ENCODE measurements around the gene RASSF4.

DNA sequence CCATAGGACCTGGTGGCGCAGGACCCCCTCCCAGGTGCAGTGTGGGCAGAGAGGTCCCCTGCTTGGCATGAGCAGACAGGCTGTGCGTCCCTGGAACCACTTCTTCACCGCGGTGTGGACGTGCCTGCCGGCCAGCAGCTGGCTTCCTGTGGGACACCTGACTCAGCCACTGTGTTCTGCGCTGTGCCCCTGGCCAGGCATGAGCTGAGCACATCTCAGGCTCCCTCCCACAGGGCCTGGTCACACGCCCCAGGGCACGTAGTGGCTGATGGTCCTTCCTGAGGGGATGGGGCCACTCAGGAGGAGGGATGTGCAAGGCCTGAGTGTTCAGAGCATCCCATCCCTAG is 22.5 kb downstream of the RASSF4 start:
- TF ChIP-seq EZH2phosphoT487 (IDR thresholded peaks at IDR 0.05; ENCODE audit: insufficient read depth, low read depth) (no peak), EZH2 (IDR thresholded peaks at IDR 0.05; ENCODE audit: insufficient read depth, poor library complexity, severe bottlenecking) (no peak)
